ENCODE data around the gene GRPEL2.

The GRPEL2 gene

GRCh38 chr5:149319174-149319573 lies 26.1 kb upstream of the GRPEL2 start:
- no peak for DNase-seq (ENCODE audit: low spot score)

GRCh38 chr5:149320791-149321330 lies 24.4 kb upstream of the GRPEL2 start:
- DNase-seq (ENCODE audit: low spot score), result peak; percentile 85

- no peak for DNase-seq (ENCODE audit: low spot score)
Measured at GRCh38 chr5:149322518-149322917, 22.8 kb upstream of the GRPEL2 start.

- no peak for DNase-seq (ENCODE audit: low spot score)
Measured at GRCh38 chr5:149323210-149323609, 22.1 kb upstream of the GRPEL2 start.

GRCh38 chr5:149323621-149324205 lies 21.6 kb upstream of the GRPEL2 start:
- DNase-seq (ENCODE audit: low spot score), result no peak

- no peak for DNase-seq (ENCODE audit: low spot score)
Measured at GRCh38 chr5:149324641-149325040, 20.7 kb upstream of the GRPEL2 start.

- DNase-seq (ENCODE audit: low spot score), result no peak
Measured at GRCh38 chr5:149325166-149325735, 20.0 kb upstream of the GRPEL2 start.

- no peak for DNase-seq (ENCODE audit: low spot score)
Measured at GRCh38 chr5:149325894-149326293, 19.4 kb upstream of the GRPEL2 start.

- DNase-seq (ENCODE audit: low spot score), result no peak
Measured at GRCh38 chr5:149326611-149327010, 18.7 kb upstream of the GRPEL2 start.

GRCh38 chr5:149328177-149328576 lies 17.1 kb upstream of the GRPEL2 start:
- no peak for DNase-seq (ENCODE audit: low spot score)

GRCh38 chr5:149333711-149334443 lies 11.4 kb upstream of the GRPEL2 start:
- DNase-seq (ENCODE audit: low spot score), result peak; percentile 30

- DNase-seq (ENCODE audit: low spot score), result no peak
Measured at GRCh38 chr5:149337736-149338135, 7.6 kb upstream of the GRPEL2 start.

- no peak for DNase-seq (ENCODE audit: low spot score)
Measured at GRCh38 chr5:149338364-149338763, 6.9 kb upstream of the GRPEL2 start.

- no peak for DNase-seq (ENCODE audit: low spot score)
Measured at GRCh38 chr5:149340920-149341319, 4.4 kb upstream of the GRPEL2 start.

GRCh38 chr5:149341876-149342275 lies 3.4 kb upstream of the GRPEL2 start:
- no peak for DNase-seq (ENCODE audit: low spot score)

- no peak for DNase-seq (ENCODE audit: low spot score)
Measured at GRCh38 chr5:149344151-149344550, 1.1 kb upstream of the GRPEL2 start.

GRCh38 chr5:149345892-149346222 lies 558 bp downstream of the GRPEL2 start:
- DNase-seq (ENCODE audit: low spot score), result peak; percentile 32

GRCh38 chr5:149348518-149348917 lies 3.2 kb downstream of the GRPEL2 start:
- no peak for DNase-seq (ENCODE audit: low spot score)

- DNase-seq (ENCODE audit: low spot score), result no peak
Measured at GRCh38 chr5:149349382-149349781, 4.1 kb downstream of the GRPEL2 start.

- DNase-seq (ENCODE audit: low spot score), result no peak
Measured at GRCh38 chr5:149352169-149352568, 6.9 kb downstream of the GRPEL2 start.

GRCh38 chr5:149353911-149354310 lies 8.6 kb downstream of the GRPEL2 start:
- no peak for DNase-seq (ENCODE audit: low spot score)

- no peak for DNase-seq (ENCODE audit: low spot score)
Measured at GRCh38 chr5:149355688-149356087, 10.4 kb downstream of the GRPEL2 start.

- DNase-seq (ENCODE audit: low spot score), result no peak
Measured at GRCh38 chr5:149356391-149356790, 11.1 kb downstream of the GRPEL2 start.

Measured in AG08396 (cell line).